Activated CD8-positive, alpha-beta memory T cell treated with anti-CD3 and anti-CD28 coated beads for 1 hour (primary cell): ENCODE results near the gene KIAA0408.
A peak's percentile ranks its signal among the peaks of the same experiment; 100 is the strongest.
"Not testable (repeated sequence)": the region's sequence is repeated elsewhere in the genome, so short reads cannot be mapped to it uniquely, and the experiment has no call there.

Experiments used
- DNase-seq, 2 donors: peaks; one replicate each; pipeline ENCODE4 v3.0.0-alpha.2; 2020; ENCODE audit warnings: low read depth in 1 of 2; ENCODE audit errors: extremely low read depth in 1 of 2

KIAA0408 gene

DNA sequence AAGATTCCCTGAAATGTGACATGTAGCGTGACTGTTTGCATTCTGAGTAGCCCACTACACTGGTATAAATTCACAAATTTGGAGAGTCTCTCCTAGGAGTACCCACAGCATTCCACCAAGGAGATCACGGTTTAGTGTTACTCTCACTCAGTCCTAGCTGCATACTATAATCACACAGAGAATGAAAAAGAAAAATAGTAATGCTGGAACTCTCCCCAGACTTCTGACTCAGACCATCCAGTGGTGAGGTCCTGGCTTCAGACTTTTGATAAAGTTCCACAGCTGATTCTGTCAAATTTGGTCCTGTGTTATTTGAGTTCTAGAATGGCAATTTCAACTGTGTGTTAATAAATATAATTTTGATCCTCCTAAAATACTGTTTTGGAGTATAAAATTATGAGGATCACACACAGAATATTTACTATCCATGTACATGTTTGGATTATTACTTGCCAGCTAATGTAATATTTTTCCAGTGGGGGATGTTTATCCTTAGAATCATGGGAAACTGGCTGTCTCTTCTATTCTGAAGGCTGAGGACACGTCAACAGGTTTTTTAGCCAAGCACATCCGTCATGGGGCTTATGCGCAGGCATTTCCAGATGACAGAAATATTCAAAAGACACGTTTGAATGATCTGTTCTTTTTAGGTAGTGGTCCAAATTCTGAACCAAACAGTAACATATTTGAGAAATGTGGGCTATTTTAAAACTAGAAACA is 5.1 kb upstream of the KIAA0408 start:
- DNase-seq, result no peak

DNA sequence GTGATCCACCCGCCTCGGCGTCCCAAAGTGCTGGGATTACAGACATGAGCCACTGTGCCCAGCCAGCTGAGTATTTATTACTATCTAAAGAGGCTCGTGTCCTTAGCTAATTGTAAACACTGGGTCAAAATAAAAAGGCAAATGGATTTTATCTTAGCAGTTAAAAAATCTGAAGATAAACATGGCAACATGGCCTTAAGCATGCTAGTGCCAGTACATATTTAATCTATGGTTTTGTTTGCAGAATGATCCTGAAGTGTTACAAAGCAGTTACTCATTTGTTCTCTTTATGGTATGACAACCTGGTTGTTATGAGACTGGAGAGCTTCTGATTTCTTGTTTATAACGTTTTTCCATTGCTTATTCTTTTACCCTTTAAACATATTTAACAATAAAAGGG is 3.9 kb upstream of the KIAA0408 start:
- DNase-seq, result no peak

DNA sequence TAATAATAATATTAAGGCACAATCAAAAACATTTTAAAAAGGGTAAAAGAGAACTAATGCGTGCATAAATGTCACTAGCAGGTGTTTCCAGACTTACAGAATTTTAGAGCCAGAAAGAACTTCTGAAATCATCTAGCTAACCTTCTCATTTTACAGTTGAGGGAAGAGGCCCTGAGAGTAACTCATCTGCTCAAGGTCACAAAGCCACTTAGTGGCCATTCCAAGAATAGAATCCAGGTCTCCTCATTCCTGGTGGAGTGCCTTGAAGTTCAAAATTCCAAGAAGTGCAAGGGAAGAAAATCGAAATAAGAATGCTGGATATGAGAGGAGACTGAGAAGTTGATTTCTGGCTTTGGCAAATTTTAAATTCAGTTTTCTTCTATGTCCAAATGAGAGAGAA is 3.2 kb upstream of the KIAA0408 start:
- no peak for DNase-seq

DNA sequence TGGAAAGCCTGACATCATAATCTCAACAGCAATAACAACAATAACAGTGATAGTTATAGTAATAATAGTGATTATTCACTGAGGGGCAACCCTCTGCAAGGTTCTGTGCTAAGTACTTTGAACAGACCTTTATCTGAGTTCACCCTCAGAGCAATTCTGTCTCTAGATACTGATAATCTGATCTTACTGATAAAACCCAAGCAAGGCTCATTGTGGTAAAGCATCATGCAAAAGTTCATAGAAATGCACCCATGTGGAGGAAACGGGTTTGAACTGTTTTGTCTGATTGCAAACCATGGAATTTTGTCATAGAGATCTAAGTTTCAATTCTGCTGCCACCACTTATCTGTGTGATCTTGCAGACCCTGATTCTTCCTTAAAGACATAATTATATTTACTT is 1.3 kb upstream of the KIAA0408 start:
- DNase-seq, result no peak

DNA sequence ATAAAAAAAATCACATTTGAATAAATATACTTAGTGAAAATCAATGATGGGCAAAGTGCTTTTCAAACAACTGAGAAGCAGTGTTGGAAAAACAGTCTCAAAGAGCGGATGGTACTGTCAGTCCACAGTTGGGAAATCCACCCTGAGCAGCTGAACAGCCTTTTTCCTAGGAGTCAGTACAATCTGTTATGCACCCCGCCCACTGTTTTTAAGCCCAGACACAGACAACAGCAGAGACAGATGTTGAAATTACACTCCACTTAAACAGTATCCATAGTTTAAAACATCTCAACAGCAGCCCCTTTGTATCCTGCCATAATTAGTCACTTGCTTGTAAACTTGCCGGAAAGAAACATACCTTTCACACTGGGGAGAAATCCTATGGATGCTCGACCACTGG is 372 bp downstream of the KIAA0408 start:
- no peak for DNase-seq

DNA sequence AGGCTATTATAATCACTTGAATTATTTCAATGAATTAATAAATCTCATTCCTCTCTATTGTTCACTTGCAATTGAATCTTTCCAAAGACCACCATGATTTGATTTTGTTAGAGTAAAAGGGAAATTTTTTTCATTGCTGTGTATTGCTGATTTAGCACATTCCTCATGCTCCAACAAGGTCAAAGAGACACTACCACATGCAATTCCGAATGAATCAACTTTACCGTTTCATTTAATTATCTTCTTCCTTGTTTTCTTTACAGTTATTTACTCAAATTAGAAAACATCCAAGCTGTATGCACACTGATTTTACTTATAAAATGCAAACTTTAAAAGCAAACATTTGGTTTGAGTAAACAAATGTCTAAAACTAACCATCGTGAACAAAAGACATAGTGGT is 967 bp downstream of the KIAA0408 start:
- DNase-seq, result no peak

DNA sequence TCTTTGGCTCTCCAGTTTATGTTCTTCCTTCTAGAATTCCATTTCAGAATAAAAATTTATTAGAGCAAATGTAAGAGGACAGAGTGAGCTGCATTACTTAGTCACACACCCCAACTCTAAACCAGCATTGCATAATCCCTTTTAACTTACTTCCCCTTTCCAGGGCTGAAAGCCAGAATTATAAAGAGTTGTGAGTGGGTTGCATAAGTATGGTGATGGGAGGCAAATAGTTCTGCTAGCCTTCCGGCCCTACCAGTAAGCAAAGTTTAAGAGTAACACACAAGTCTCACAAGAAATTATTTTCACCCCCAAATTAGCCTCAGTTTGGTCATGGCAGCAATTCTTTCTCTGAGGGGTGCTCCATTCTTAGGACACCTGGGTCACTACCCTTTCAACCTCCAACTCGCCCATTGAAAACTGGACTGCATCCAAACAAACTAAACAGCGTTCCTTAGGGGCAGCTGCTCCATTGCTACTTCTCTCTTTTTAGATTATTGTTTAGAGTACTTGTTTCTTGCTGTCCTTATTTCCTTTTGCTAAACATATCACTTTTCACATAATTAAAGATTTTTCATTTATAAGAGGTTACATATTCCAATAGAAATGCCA is 1.6 kb downstream of the KIAA0408 start:
- no peak for DNase-seq

DNA sequence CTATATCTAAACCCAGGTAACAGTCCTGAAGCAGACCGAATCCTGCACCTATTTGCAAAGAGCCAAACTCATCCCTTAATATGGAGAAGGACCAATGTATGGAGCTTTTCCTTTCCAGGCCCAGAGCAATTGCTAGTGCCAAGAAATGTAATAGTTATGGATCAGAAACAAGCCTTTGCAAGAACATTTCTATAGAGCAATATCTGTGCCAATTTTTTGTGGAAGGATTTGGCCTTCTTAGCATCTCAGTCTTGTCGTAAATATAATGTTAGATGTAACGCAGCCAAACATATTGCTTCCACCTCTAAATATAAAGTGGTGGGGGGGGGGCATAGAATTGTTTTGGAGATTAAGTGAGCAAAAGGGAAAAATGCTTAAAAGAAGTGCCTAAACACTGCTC is 2.7 kb downstream of the KIAA0408 start:
- no peak for DNase-seq

DNA sequence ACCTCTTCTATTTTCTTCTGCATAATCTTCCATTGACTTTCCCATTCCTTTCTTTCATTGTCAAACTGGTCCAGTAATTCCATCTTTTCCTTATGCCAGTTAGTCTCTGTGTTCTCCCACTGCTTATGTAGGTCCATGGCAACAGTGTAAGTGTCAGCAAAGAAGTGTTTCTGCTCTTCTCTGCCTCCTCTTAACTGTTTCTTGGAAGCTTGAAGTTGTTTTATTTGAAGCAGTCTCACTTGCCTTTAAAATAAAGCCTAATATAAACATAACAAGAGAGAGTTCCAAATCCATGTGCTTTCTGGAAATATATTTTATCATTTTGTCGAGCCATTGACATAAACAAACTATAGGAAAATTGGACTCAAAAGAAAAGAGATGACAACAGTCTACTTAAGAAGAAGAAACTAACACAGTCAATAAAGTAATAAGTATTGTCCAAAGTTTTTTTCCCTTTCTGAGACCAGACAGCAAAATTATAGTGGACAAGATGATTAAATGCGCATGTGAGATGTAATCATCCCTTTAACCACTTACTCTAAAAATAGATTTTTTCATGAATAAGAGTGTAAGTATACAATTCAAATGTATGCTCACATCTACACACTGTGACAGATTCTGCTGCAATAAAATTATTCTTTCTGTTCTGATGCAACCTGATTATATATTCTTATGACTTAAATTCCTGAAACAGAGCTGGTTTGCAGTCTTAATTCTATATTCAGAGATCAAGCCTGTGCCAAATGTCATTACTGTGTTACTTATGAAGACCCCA is 5.2 kb downstream of the KIAA0408 start:
- DNase-seq, result no peak

DNA sequence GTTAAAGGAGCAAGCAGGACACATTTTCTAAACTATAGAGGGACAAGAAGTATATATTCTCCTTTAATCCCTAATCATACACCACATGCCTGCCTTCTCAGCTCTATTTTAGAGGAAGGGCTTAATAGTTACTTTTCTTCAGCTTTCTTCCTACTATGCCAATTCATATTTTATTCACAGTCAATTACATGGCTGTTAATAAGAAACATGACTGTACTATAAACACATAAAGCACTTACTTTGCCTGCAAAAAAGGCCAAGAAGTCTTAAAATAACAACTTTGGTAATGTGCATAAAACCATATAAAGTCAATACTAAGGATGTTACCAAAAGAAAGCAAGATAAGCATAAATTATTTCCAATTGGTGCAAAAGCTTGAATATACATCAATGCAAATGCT is 6.4 kb downstream of the KIAA0408 start:
- no peak for DNase-seq

DNA sequence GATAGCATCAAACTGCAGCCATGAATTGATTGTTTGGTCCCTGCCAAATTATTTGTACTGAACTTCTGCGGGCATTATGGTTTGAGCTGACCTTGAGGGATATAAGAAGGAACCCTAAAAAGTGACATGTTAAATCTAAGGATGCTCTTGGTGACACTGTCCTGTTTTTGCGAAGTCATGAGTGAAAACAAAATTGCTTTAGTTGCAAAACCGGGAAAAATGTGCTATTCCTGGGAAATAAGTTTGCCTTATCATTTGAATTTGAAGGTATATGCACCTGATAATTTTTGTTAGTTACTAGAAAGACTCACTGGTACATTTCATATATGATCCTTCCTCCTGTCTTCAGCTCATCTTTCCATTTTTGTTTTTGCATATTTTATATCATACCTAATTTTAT is 7.8 kb downstream of the KIAA0408 start:
- DNase-seq, result no peak

DNA sequence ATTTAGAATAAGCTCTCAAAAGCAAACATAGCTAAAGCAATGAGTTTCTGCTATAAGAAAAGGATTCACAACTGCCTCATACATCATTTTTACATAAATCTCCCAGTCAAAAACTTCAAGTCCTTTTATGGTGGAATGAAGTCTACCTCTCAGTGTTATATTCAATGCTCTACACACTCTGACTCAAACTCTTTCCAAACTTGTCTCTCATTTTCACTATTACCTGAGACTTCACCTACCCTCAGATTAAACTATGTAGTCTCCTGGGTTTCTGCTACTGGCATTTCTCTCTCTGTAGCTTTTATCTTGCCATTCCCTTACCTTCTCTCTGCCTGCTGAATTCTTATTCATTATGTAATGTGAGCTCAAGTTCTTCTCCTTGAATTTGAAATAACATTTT is 11.4 kb downstream of the KIAA0408 start:
- no peak for DNase-seq

DNA sequence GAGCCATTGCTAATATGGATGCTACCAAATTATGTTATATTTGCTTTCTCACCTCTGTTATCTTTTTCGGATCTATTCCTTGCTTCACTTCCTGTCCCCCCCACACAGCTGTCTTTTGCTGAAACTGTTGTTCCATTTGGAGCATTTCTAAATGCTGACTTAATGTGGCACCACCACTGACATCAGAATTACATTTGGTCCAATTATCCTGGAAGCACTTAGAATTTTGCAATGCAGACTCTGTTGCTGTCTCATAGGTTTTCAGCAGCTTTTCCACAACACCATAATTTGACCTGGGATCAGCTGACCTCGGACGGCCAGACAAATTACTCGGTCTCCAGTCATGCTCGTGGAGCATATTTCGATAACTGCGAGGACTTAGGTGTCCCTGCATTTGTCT is 12.8 kb downstream of the KIAA0408 start:
- no peak for DNase-seq

DNA sequence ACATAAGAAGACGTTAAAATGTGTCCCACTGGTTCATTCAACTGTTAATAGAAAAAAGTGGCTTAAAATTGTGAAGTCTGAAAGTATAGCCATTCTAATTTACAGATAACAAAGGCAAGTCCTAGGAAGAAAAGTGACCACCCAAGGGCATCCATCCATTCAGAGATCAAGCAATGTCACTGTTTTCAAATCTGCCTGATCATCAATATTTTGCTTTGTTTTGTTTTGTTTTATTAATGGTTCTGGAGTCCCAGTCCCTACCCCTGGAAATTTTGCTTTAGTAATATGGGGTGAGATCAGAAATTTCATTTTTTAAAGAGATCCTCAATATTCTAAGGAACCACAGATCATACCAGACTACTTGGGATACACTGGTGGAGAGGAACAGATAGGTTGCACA is 17.3 kb downstream of the KIAA0408 start:
- DNase-seq, result no peak

DNA sequence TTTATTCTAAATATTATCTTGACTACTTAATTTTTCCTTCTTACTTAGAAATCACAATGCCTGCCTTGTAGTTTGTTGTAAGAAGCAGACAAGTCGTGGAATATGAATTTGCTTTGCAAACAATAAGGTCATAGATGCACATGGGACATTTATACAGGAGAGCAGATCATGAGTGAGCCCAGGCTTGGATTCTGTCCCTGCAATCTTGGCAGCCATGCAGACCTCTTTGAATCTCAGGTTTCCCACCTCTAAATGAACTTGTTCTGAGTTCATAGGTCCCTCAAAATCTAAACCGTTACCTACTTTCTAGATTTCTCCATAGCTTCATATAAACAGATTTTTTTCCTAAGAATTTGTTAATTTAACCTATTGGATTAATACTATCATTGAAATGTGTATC is 19.5 kb downstream of the KIAA0408 start:
- no peak for DNase-seq

DNA sequence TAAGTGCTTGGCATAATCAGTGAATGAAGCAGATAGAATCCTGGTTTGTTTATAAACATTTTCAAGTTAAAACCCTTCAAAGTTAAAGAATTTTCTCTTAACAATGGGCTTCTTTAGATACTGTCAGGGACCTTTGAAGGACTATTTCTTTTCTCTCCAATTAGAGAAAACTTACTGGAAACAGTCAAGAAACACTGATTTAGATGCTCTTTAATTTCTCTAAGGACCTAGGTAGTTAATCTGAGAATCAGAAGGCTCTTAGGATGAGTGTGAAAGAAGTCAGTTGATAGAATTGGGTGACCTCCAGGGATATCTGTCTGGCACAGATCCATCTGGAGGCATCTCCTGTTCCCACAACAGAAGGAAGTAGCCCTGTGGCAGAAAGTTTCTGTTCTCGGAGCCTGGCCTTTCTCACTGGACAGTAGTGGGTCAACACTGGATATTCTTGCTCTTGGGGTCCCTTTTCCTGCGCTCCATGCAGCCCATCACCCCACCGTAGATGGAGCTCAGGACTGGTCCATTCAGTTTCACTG is 22.5 kb downstream of the KIAA0408 start:
- no peak for DNase-seq

DNA sequence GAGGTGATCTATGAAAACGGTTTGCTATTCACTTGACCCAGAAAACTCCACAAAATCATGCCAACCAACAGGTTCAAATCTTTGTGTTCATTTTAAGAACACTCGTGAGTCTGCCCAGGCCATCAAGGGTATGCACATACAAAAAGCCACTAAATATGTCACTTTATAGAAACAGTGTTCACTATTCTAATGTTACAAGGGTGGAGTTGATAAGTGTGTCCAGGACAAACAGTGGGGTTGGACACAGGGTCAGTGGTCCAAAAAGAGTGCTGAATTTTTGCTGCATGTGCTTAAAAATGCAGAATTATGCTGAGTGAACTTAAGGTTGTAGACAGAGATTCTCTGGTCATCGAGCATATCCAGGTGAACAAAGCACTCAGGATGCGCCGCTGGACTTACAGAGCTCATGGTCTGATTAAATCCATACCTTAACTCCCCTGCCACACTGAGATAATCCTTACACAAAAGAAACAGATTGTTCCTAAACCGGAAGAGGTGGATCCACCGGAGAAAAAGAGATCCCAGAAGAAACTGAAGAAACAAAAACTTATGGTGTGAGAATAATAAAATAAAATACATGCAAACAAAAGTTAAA is 23.5 kb downstream of the KIAA0408 start:
- DNase-seq, result no peak

DNA sequence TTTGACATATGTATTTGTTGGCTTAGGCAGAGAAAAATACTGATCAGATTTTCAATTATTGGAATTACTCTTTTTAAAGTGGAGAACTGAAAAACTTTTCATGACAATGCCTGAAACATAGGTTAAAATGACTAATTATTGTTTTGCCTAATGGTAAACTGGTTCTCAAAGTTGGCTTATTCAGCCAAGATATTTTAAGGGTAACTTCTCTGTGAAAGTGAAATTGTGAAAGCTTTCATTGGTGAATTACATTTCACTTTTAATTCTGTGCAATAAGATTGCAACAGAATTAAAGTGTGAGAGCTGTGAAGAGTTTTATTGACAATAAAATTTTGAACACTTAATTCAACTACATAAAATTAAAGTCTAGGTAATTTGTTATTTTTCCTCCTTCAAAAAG is 24.5 kb downstream of the KIAA0408 start:
- no peak for DNase-seq

DNA sequence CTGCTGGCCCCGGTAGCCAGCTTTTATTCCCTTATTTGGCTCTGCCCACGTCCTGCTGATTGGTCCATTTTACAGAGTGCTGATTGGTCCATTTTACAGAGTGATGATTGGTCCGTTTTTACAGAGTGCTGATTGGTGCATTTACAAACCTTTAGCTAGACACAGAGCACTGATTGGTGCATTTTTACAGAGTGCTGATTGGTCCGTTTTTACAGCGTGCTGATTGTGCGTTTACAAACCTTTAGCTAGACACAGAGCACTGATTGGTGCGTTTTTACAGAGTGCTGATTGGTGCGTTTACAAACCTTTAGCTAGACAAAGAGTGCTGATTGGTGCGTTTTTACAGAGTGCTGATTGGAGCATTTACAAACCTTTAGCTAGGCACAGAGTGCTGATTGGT is 30.6 kb downstream of the KIAA0408 start:
- DNase-seq, result not testable (repeated sequence)

DNA sequence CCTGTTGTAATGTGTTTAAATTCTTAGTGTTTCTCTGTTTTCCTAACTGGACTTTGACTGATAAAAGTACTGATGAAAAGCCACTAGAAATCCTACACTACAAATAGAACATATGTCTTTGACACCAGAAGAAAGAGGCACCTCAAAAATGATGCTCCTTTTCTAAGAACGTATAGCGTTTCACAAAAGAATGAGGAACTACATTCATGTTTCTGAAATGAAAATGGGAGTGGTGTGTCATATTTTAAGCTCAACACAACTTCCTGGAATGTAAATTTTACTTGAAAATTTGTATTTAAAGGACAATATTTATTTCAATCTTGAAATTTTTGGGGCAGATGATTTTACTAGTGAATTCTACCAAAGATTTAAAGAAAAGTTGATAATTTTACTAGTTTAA is 35.3 kb downstream of the KIAA0408 start:
- DNase-seq, result no peak

DNA sequence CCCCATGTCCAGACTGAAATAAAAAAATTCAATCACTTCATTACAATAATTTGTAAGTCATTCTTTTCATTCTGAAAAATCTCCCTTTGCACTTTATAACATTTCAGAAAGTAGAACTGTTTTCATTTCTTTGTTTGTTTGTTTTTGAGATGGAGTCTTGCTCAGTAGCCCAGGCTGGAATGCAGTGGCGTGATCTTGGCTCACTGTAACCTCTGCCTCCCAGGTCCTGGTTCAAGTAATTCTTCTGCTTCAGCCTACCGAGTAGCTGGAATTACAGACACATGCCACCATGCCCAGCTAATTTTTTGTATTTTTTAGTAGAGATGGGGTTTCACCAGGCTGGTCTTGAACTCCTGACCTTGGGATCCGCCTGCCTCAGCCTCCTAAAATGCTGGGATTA is 38.0 kb downstream of the KIAA0408 start:
- not testable (repeated sequence) for DNase-seq

DNA sequence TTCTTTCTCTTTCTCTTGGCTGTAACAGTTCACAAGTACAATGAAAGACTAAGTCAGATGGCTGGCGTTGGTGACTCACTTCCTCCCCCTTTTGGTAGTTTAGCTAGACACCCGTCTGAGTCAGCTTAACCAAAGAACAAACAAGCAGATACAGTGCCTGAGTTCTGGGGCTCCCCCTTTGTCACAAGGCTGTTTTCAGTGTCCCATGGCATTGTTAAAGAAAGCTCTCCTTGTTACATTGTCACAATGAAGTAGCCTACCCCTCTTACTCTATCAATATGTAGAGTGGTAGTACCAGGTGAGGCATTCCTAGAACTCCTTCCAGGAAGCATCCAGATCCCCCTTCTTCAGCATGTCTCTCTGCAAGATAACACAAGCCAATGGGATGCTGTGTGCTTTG is 38.6 kb downstream of the KIAA0408 start:
- peak; percentile 23 to 36 for DNase-seq
